Heart right ventricle (tissue), 16 donors: Measurements from ENCODE around the gene MOSPD2. TPM values are rescaled to one million over a fixed set of nuclear protein-coding genes. Genes with fewer than 3 reads are reported as not detected.
A peak's percentile ranks its signal among the peaks of the same experiment; 100 is the strongest.

Source experiments
- ATAC-seq, 8 donors: fragments of 200-7000 bp; cut with Tn5 transposase; one replicate each; pipeline ENCODE4 v1.9.1; 2020; ENCODE audit warnings: mild to moderate bottlenecking in 8 of 8, moderate library complexity in 8 of 8, moderate number of reproducible peaks in 1 of 8
- DNase-seq, 2 donors: peaks; one replicate each; pipeline ENCODE4 v3.0.0-alpha.2; 2020
- H3K27ac ChIP-seq, 10 donors: fragments of 200-600 bp; sonication (generic) in 2 of 10; one replicate each; pipeline versions ENCODE4 v1.5.0 to v1.8.0; 2020 to 2022; ENCODE audit warnings: mild to moderate bottlenecking in 3 of 10
- H3K27me3 ChIP-seq, 7 donors: fragments of 200-600 bp; one replicate each; pipeline ENCODE4 v1.8.0; 2021 to 2022; ENCODE audit warnings: mild to moderate bottlenecking in 2 of 7
- H3K36me3 ChIP-seq, 9 donors: fragments of 200-600 bp; sonication (generic) in 1 of 9; one replicate each; pipeline versions ENCODE4 v1.5.0 to v1.8.0; 2020 to 2022; ENCODE audit warnings: mild to moderate bottlenecking in 2 of 9
- H3K4me1 ChIP-seq, 9 donors: fragments of 200-600 bp; sonication (generic) in 1 of 9; one replicate each; pipeline versions ENCODE4 v1.5.0 to v1.8.0; 2020 to 2022; ENCODE audit warnings: mild to moderate bottlenecking in 4 of 9
- H3K4me3 ChIP-seq, 10 donors: fragments of 200-600 bp; sonication (generic) in 2 of 10; one replicate each; pipeline versions ENCODE4 v1.5.0 to v1.8.0; 2020 to 2022; ENCODE audit warnings: mild to moderate bottlenecking in 7 of 10, moderate library complexity in 2 of 10
- H3K9me3 ChIP-seq, 11 donors: fragments of 200-600 bp in 10 of 11; sonication (generic) in 2 of 11; one replicate each; pipeline versions ENCODE4 v1.5.0 to v1.8.0; 2013 to 2022; ENCODE audit warnings: mild to moderate bottlenecking in 2 of 11, control low read depth in 1 of 11, moderate library complexity in 1 of 11
- CTCF ChIP-seq, 9 donors: fragments of 200-600 bp; sonication (generic) in 2 of 9; IDR thresholded peaks; one replicate each; pipeline versions ENCODE4 v1.5.0 to v1.8.0; 2021 to 2022; ENCODE audit warnings: antibody characterized with exemption in 9 of 9, mild to moderate bottlenecking in 5 of 9, moderate library complexity in 1 of 9
- WGBS, 2 donors: extraction: QIAGEN DNeasy Blood & Tissue Kit; methylation state at CpG; one replicate each; pipeline ENCODE4 v1.1.7; 2013; ENCODE audit warnings: inconsistent platforms in 1 of 2; 5-methylcytosine and 5-hydroxymethylcytosine counted together
- intact Hi-C, 10 donors: fragments of 100-400 bp; cut with DNase I; formaldehyde crosslinking; loops; one replicate each; pipeline versions ENCODE4 v1.11.1 to v1.14.2; 2022
- long read RNA-seq, 3 donors: library from polyadenylated mRNA; unstranded; transcript quantifications; one replicate each; pipeline ENCODE4 v2.0.0, GENCODE V29; 2020 to 2021
- polyA plus RNA-seq, 2 donors: library from polyadenylated mRNA; stranded (reverse); fragments of 200-250 nt; gene quantifications; one replicate each; pipeline ENCODE4 v1.2.3, GENCODE V29; 2013
- total RNA-seq, 10 donors: library from RNA; stranded (reverse); fragmentation: NEBNext Ultra II Directional in 3 of 10; extraction: Animal tissue kit (Norgen Biotek cat#: 25700) in 3 of 10; gene quantifications; one replicate each; pipeline versions ENCODE4 v1.2.1 to v1.2.4, GENCODE V29; 2021 to 2023
- donor health status: Arrhythmogenic right ventricular cardiomyopathy.
- donor health status: ischemic (EF 13 %, LVEDD 7.1; RV severe dilation, severe dysfunction).
- donor health status: healthy with polysubstance abuse.
- donor health status: DM: no; HTN: yes; CAD: no.
- donor health status: DM: no; HTN: no; CAD: no.
- donor health status: ischemic (EF 25% LVEDD 6.9; RV normal size, moderate dysfunction).
- donor health status: ischemic (EF 25% LVEDD 5.7; RV mildly dilated, moderate dysfunction).
- donor health status: healthy.
- donor health status: DM: yes; HTN: yes; CAD: no.
- donor health status: Ischemic cardiomyopathy.
- donor health status: ischemic (EF 35%, LVEDD 5.7; RV mildly dilated, moderate dysfunction).
- donor health status: nonischemic (EF 11% LVEDD 7.7; RV severe dilation, severe dysfunction).
- donor health status: DM: yes; HTN: yes; CAD: no.
- donor health status: PGD.
- donor health status: ischemic (EF 29% LVEDD 5.4; RV normal size, mild dysfunction).
- donor health status: nonischemic (EF 23%, LVEDD 6.1; RV moderate dilation, normal function).

MOSPD2 gene
- total RNA-seq (1 to 10 TPM; 4.5 to 8.2 (median 5.3) TPM), polyA plus RNA-seq (1 to 10 TPM; 2.2 to 2.7 TPM)
- long read RNA-seq, donor 1, full-length matches to known transcripts = 2 of 3 reads
- long read RNA-seq, donor 1, partial matches to known transcripts = 0 of 3 reads
- long read RNA-seq, donor 1, other reads (novel, unspliced or antisense) = 1 of 3 reads
- long read RNA-seq, donor 2, full-length matches to known transcripts = 7 of 7 reads
- long read RNA-seq, donor 2, partial matches to known transcripts = 0 of 7 reads
- long read RNA-seq, donor 2, other reads (novel, unspliced or antisense) = 0 of 7 reads
- long read RNA-seq, donor 3, full-length matches to known transcripts = 17 of 22 reads
- long read RNA-seq, donor 3, partial matches to known transcripts = 4 of 22 reads
- long read RNA-seq, donor 3, other reads (novel, unspliced or antisense) = 1 of 22 reads

DNA sequence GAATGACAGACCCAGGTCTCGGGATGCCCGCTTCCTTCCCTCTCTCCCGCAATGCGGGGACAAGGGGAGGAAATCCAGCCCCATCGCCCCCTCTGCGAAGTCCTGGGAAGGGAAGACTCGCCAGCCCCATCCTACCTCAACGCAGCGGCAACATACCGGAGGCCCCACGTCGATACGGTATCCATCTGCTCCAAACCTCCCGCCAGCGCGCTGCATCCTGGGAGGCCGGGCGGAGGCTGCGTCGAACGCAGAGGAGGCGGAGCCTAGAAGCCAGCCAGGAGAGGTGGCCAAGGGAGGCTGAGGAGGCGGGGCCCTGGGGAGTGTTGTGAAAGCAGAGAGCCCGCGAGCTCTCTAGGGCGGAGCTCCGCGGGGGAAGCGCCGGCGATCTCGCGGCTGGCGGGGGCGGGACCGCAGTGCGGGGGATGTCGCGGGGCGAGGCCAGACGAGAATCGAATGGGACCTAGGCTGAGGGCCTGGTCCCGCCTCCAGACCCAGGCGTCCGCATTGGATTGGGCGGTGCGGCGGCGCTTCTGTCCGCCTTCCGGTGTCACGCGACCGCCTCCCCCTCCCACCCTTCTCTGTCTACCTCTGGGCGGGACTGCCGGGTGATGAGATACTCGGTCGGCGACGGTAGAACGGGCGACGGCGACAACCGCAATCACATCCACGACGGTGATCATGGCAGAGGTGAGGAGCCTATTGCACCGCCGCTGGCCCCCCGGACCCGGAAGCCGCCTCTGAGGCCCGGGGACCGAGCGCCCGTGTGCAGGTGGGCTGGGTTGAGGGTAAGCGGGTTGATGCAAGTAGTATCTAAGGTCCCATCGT, at the start of gene MOSPD2, which contains the start of gene FANCB:
Gene MOSPD2 (plus strand): TSS at position 571 of the 825 bp plus-strand sequence. CDS start 108 bp downstream, at position 679.
Gene FANCB (minus strand): TSS at position 219 of the 825 bp plus-strand sequence. CDS start 7,559 bp downstream, outside the sequence.
- WGBS, 2 donors = 0 to 1% methylated on average over 57 to 78 of the region's 78 CpGs

GRCh38 chrX:14825851-14826250, 47.4 kb upstream of the MOSPD2 start:
- H3K27ac ChIP-seq = no peak overlapping the region
- DNase-seq (no peak), ATAC-seq (no peak)
- H3K36me3 ChIP-seq = no peaks in the 10 kb centered on the region
- H3K27me3 ChIP-seq = peaks cover 0 to 3% (median 0%) of the 10 kb centered on the region in 7 donors
- H3K4me1 ChIP-seq = no peaks in the 10 kb centered on the region
- intact Hi-C loops = no loop called here
- TF ChIP-seq CTCF (IDR thresholded peaks at IDR 0.05) = no peak
- peaks cover 0 to 8% (median 0%) of the 10 kb centered on the region in 11 donors for H3K9me3 ChIP-seq
- no peak overlapping the region for H3K4me3 ChIP-seq

More for the DNA sequence above, at the start of gene MOSPD2, which contains the start of gene FANCB:
- peaks cover 0 to under 1% (median 0%) of the 10 kb centered on the region in 11 donors for H3K9me3 ChIP-seq
- H3K4me1 ChIP-seq = peaks cover 0 to 19% (median 6%) of the 10 kb centered on the region in 9 donors
- H3K4me3 ChIP-seq = peak within 1 kb of the TSS; percentile 47 to 83 (median 76)
- H3K27ac ChIP-seq = peak within 1 kb of the TSS in 8 of 10 donors; percentile 39 to 91 (median 80)
- DNase-seq (peak; percentile 93 to 94), ATAC-seq (peak; percentile 99 to 100 (median 100))
- intact Hi-C loops = loop anchor here in 1 of 10 donors (10.0 kb wide), 1 partner anchor 52 kb away; no protein-coding TSS in a partner anchor
- no peak for TF ChIP-seq CTCF (IDR thresholded peaks at IDR 0.05)
- H3K36me3 ChIP-seq = peaks cover 0 to 3% (median 0%) of the 10 kb centered on the region in 9 donors
- H3K27me3 ChIP-seq = no peaks in the 10 kb centered on the region

GRCh38 chrX:14826319-14826718, 46.9 kb upstream of the MOSPD2 start:
- Histone ChIP-seq H3K27me3 (peaks cover 0 to 3% (median 0%) of the 10 kb centered on the region in 7 donors), H3K4me1 (no peaks in the 10 kb centered on the region), H3K27ac (no peak overlapping the region), H3K36me3 (no peaks in the 10 kb centered on the region), H3K4me3 (no peak overlapping the region), H3K9me3 (peaks cover 0 to 8% (median 0%) of the 10 kb centered on the region in 11 donors)
- TF ChIP-seq CTCF (IDR thresholded peaks at IDR 0.05) = no peak
- ATAC-seq (no peak), DNase-seq (no peak)
- WGBS, 2 donors = 73 to 83% methylated on average over 3 of the region's 3 CpGs
- intact Hi-C loops = no loop called here

- 83 to 93% methylated on average over 2 of the region's 2 CpGs for WGBS, 2 donors
- Histone ChIP-seq H3K9me3 (peaks cover 0 to 8% (median 0%) of the 10 kb centered on the region in 11 donors), H3K4me1 (no peaks in the 10 kb centered on the region), H3K27me3 (peaks cover 0 to 3% (median 0%) of the 10 kb centered on the region in 7 donors), H3K36me3 (no peaks in the 10 kb centered on the region), H3K27ac (no peak overlapping the region), H3K4me3 (no peak overlapping the region)
- no peak for TF ChIP-seq CTCF (IDR thresholded peaks at IDR 0.05)
- no peak for ATAC-seq
- DNase-seq = no peak
- intact Hi-C loops = no loop called here
Observed at GRCh38 chrX:14829643-14830042, 43.6 kb upstream of the MOSPD2 start.
